Measurements from ENCODE around the gene ZNF280A. TPM values are rescaled to one million over a fixed set of nuclear protein-coding genes. Genes with fewer than 3 reads are reported as not detected.

Gene ZNF280A
- total and polyA plus RNA-seq, 8 donors, result not detected

GRCh38 chr22:22465094-22465602 is 54.9 kb downstream of the ZNF280A start:
- Histone ChIP-seq H3K9me3 (peaks cover 3 to 30% (median 22%) of the 10 kb centered on the region in 4 donors), H3K4me3 (no peak overlapping the region), H3K4me1 (peaks cover 0 to 3% (median 0%) of the 10 kb centered on the region in 4 donors), H3K36me3 (no peaks in the 10 kb centered on the region), H3K27me3 (peaks cover 0 to 45% (median 11%) of the 10 kb centered on the region in 3 donors), H3K27ac (no peak overlapping the region)
- no peak for TF ChIP-seq EP300 (IDR thresholded peaks at IDR 0.05)
- no peak for TF ChIP-seq POLR2A (IDR thresholded peaks at IDR 0.05)
- no peak for TF ChIP-seq POLR2AphosphoS5 (IDR thresholded peaks at IDR 0.05)
- TF ChIP-seq, protein P1, sequence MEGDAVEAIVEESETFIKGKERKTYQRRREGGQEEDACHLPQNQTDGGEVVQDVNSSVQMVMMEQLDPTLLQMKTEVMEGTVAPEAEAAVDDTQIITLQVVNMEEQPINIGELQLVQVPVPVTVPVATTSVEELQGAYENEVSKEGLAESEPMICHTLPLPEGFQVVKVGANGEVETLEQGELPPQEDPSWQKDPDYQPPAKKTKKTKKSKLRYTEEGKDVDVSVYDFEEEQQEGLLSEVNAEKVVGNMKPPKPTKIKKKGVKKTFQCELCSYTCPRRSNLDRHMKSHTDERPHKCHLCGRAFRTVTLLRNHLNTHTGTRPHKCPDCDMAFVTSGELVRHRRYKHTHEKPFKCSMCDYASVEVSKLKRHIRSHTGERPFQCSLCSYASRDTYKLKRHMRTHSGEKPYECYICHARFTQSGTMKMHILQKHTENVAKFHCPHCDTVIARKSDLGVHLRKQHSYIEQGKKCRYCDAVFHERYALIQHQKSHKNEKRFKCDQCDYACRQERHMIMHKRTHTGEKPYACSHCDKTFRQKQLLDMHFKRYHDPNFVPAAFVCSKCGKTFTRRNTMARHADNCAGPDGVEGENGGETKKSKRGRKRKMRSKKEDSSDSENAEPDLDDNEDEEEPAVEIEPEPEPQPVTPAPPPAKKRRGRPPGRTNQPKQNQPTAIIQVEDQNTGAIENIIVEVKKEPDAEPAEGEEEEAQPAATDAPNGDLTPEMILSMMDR (IDR thresholded peaks at IDR 0.05), result no peak
- 52 to 70% (median 65%) methylated on average over 7 of the region's 7 CpGs for WGBS, 5 donors
- intact Hi-C loops (cut with DNase I; ENCODE audit: low total_unique reads), result loop anchor here (10.0 kb wide), 1 partner anchor 60 kb away; the partner anchor contains the start of gene ZNF280A
- no peak for DNase-seq

GRCh38 chr22:22464541-22465054 is 55.5 kb downstream of the ZNF280A start:
- no peak overlapping the region for H3K27ac ChIP-seq
- no peak for TF ChIP-seq POLR2AphosphoS5 (IDR thresholded peaks at IDR 0.05)
- no peak for TF ChIP-seq POLR2A (IDR thresholded peaks at IDR 0.05)
- TF ChIP-seq EP300 (IDR thresholded peaks at IDR 0.05), result no peak
- TF ChIP-seq, protein P1 (IDR thresholded peaks at IDR 0.05), result no peak
- peaks cover 0 to 3% (median 0%) of the 10 kb centered on the region in 4 donors for H3K4me1 ChIP-seq
- H3K4me3 ChIP-seq, result no peak overlapping the region
- H3K27me3 ChIP-seq, result peaks cover 0 to 51% (median 12%) of the 10 kb centered on the region in 3 donors
- DNase-seq, result no peak
- intact Hi-C loops (cut with DNase I; ENCODE audit: low total_unique reads), result loop anchor here (10.0 kb wide), 1 partner anchor 60 kb away; the partner anchor contains the start of gene ZNF280A
- peaks cover 8 to 31% (median 24%) of the 10 kb centered on the region in 4 donors for H3K9me3 ChIP-seq
- WGBS, 5 donors, result 87 to 89% (median 88%) methylated on average over 11 of the region's 11 CpGs
- H3K36me3 ChIP-seq, result no peaks in the 10 kb centered on the region

DNA sequence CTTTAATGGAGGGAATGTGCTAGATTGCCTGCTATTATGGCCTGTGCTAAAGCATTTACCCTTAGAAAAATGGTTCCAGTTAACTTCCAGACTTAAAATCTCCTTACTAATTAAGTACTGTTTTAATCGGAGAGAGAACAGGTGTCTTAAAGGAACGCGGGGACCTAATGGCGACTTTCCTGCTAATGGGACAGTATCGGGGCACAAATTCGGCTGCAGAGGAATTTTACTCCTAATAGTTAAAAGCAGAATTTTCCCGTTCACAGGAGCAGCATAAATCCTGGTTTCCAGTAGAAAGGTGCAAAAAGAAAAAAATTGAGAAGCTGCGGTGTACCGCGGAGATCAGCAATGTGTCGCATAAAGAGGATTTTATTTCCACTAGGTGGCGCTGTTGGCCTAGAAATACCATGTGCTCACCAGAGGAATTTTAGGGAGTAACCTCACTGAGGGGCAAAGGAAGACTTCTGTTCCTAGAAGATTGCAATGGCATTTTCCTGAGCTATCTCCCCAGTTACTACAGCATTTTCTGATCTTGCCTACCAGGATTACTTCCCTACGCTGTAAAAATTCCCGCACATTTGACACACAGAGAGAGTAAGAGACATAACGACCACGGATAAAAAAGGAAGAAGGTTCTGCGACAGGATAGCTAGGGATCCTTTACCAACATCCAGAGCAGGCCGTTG is 56.1 kb downstream of the ZNF280A start:
- Histone ChIP-seq H3K4me3 (no peak overlapping the region), H3K27me3 (peaks cover 0 to 55% (median 12%) of the 10 kb centered on the region in 3 donors), H3K9me3 (peaks cover 12 to 31% (median 25%) of the 10 kb centered on the region in 4 donors), H3K36me3 (no peaks in the 10 kb centered on the region), H3K27ac (no peak overlapping the region), H3K4me1 (peaks cover 0 to 3% (median 0%) of the 10 kb centered on the region in 4 donors)
- intact Hi-C loops (cut with DNase I; ENCODE audit: low total_unique reads), result loop anchor here (10.0 kb wide), 1 partner anchor 61 kb away; the partner anchor contains the start of gene ZNF280A
- peak; percentile 35 to 84 for DNase-seq
- no peak for TF ChIP-seq POLR2A (IDR thresholded peaks at IDR 0.05)
- no peak for TF ChIP-seq EP300 (IDR thresholded peaks at IDR 0.05)
- TF ChIP-seq POLR2AphosphoS5 (IDR thresholded peaks at IDR 0.05), result no peak
- TF ChIP-seq, protein P1 (IDR thresholded peaks at IDR 0.05), result peak in 4 of 7 experiments; percentile 21 to 73 (median 60)
- WGBS, 5 donors, result 30 to 40% (median 31%) methylated on average over 18 of the region's 18 CpGs

Other genes starting within 250 kb of the ZNF280A start
- gene ZNF280B, start 11.5 kb downstream of the ZNF280A start, total RNA-seq, result 1 to 10 TPM in 1 of 5 donors, under 1 TPM in 3, not detected in 1; under 0.01 to 1.3 (median 0.57) TPM
- gene ZNF280B, start 11.5 kb downstream of the ZNF280A start, polyA plus RNA-seq, result under 1 TPM; 0.10 to 0.15 (median 0.12) TPM
- gene PRAME, start 39.0 kb upstream of the ZNF280A start, total RNA-seq, result not detected
- gene PRAME, start 39.0 kb upstream of the ZNF280A start, polyA plus RNA-seq, result not detected
- not detected for gene GGTLC2, start 124.3 kb upstream of the ZNF280A start, total RNA-seq
- not detected for gene GGTLC2, start 124.3 kb upstream of the ZNF280A start, polyA plus RNA-seq